Measurements from ENCODE around the gene VAC14. TPM values are rescaled to one million over a fixed set of nuclear protein-coding genes. Genes with fewer than 3 reads are reported as not detected.

VAC14 gene
- polyA plus RNA-seq, 3 donors: 20.7 to 49.4 (median 31.1) TPM

DNA sequence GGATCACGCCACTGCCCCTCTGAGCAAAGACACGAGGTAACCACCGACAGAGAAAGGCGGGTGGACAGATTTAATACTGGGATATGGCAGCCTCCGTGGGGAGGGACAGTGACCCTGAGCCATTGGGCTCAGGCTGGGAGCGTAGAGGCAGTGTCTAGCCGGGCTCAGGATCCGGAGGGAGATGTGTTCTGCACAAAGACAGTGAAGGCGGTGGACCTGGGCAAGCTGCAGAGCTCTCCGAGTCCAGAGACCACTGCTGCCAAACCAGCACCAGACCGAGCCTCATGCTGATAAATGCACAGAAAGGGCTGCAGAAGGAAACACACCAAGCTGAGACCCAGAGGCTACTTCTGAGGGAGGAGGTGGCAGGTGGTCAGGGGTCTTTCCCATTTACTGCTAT, 88.6 kb downstream of the VAC14 start:
- TF ChIP-seq, protein P1, sequence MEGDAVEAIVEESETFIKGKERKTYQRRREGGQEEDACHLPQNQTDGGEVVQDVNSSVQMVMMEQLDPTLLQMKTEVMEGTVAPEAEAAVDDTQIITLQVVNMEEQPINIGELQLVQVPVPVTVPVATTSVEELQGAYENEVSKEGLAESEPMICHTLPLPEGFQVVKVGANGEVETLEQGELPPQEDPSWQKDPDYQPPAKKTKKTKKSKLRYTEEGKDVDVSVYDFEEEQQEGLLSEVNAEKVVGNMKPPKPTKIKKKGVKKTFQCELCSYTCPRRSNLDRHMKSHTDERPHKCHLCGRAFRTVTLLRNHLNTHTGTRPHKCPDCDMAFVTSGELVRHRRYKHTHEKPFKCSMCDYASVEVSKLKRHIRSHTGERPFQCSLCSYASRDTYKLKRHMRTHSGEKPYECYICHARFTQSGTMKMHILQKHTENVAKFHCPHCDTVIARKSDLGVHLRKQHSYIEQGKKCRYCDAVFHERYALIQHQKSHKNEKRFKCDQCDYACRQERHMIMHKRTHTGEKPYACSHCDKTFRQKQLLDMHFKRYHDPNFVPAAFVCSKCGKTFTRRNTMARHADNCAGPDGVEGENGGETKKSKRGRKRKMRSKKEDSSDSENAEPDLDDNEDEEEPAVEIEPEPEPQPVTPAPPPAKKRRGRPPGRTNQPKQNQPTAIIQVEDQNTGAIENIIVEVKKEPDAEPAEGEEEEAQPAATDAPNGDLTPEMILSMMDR (IDR thresholded peaks at IDR 0.05): no peak
- no peak overlapping the region for H3K9ac ChIP-seq (ENCODE audit: insufficient read depth, low read length, poor library complexity, severe bottlenecking)
- Mint-ChIP-seq H3K27me3 (ENCODE audit: low read depth in 3 of 3) (peaks cover 0 to 2% (median 0%) of the 10 kb centered on the region in 3 donors), H3K27ac (no peak overlapping the region), H3K36me3 (peaks cover 54 to 67% of the 10 kb centered on the region in 2 donors), H3K9me3 (no peaks in the 10 kb centered on the region), H3K4me3 (no peak overlapping the region), H3K4me1 (no peaks in the 10 kb centered on the region)
- no peak overlapping the region for H3K4me2 ChIP-seq (replicated peaks; ENCODE audit: extremely low read depth, low read length, poor library complexity, severe bottlenecking)
- H4K20me1 ChIP-seq (ENCODE audit: insufficient read depth, low read length): peaks cover 6% of the 10 kb centered on the region
- no peak overlapping the region for H2AFZ ChIP-seq (ENCODE audit: insufficient read depth, low read depth, low read length, poor library complexity, severe bottlenecking)
- no peak for DNase-seq
- no peaks in the 10 kb centered on the region for H3K4me1 ChIP-seq (ENCODE audit: control insufficient read depth in 1 of 2, insufficient read depth in 2 of 2, low read length in 2 of 2)
- H3K27ac ChIP-seq (ENCODE audit: low read depth in 1 of 2, low read length in 2 of 2): no peak overlapping the region
- intact Hi-C loops (cut with micrococcal nuclease): no loop called here
- H3K27me3 ChIP-seq (ENCODE audit: control insufficient read depth in 2 of 2, insufficient read depth in 2 of 2, low read length in 2 of 2): no peaks in the 10 kb centered on the region
- no peak overlapping the region for H3K4me3 ChIP-seq (replicated peaks in 1 of 3; ENCODE audit: low read depth in 2 of 3, low read length in 3 of 3)
- no peaks in the 10 kb centered on the region for H3K9me3 ChIP-seq (replicated peaks in 1 of 2; ENCODE audit: control insufficient read depth in 1 of 2, insufficient read depth in 1 of 2, low read length in 2 of 2)
- peaks cover 39 to 77% of the 10 kb centered on the region in 2 donors for H3K36me3 ChIP-seq (replicated peaks in 1 of 2; ENCODE audit: control insufficient read depth in 1 of 2, insufficient read depth in 2 of 2, low read length in 2 of 2)
- no peaks in the 10 kb centered on the region for H3K79me2 ChIP-seq (ENCODE audit: insufficient read depth, low read length)
- 100% methylated on average over 10 of the region's 11 CpGs for WGBS (ENCODE audit: insufficient coverage)

DNA sequence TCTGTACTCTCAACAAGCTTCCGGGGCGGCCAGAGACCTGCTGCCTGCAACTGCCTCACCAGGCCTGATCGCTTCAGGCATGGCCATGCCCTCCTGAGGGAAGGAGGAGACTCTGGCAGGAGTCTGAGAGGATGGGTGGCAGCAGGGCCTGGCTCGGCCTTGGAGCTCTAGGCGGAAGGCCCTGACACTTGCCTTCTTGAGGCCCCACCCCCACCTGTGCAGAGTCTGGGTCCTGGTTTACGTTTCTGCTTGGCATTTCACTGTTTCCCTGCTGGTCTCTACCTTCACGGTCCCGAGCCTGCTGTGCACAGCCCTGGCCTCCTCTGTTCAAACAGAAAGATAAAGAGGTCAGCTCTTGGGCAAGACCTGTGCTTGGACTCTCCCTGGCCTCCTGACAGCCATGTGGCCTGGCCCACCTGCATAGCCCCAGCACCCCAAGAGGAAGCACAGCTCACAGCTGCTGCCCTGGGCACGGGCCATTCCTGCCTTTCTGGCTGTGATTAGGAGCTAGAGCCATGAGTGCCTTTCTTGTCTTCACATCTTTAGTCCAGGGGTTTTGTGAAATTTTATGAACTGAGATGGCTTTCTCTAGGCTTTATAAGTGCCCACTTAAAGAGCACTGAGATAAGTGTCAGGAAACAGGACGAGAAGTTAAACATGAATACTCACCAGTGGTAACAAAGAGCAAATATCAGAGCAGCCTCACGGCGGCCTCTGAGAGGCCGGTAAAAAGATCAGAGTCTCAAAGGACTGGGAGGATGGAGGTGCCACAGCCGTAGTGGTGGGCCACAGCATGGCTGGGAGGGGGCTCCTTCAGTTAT, 89.5 kb downstream of the VAC14 start:
- intact Hi-C loops (cut with micrococcal nuclease): no loop called here
- Mint-ChIP-seq H3K4me3 (no peak overlapping the region), H3K27ac (peak overlapping the region in 1 of 7 donors; percentile 22), H3K36me3 (peaks cover 49 to 60% of the 10 kb centered on the region in 2 donors), H3K4me1 (no peaks in the 10 kb centered on the region), H3K27me3 (ENCODE audit: low read depth in 3 of 3) (peaks cover 0 to 2% (median 0%) of the 10 kb centered on the region in 3 donors), H3K9me3 (no peaks in the 10 kb centered on the region)
- no peak overlapping the region for H3K27ac ChIP-seq (ENCODE audit: low read depth in 1 of 2, low read length in 2 of 2)
- peaks cover 31 to 70% of the 10 kb centered on the region in 2 donors for H3K36me3 ChIP-seq (replicated peaks in 1 of 2; ENCODE audit: control insufficient read depth in 1 of 2, insufficient read depth in 2 of 2, low read length in 2 of 2)
- TF ChIP-seq, protein P1 (IDR thresholded peaks at IDR 0.05): no peak
- H4K20me1 ChIP-seq (ENCODE audit: insufficient read depth, low read length): no peaks in the 10 kb centered on the region
- no peak overlapping the region for H3K9ac ChIP-seq (ENCODE audit: insufficient read depth, low read length, poor library complexity, severe bottlenecking)
- DNase-seq: no peak
- no peak overlapping the region for H3K4me3 ChIP-seq (replicated peaks in 1 of 3; ENCODE audit: low read depth in 2 of 3, low read length in 3 of 3)
- H2AFZ ChIP-seq (ENCODE audit: insufficient read depth, low read depth, low read length, poor library complexity, severe bottlenecking): no peak overlapping the region
- H3K79me2 ChIP-seq (ENCODE audit: insufficient read depth, low read length): no peaks in the 10 kb centered on the region
- no peaks in the 10 kb centered on the region for H3K4me1 ChIP-seq (ENCODE audit: control insufficient read depth in 1 of 2, insufficient read depth in 2 of 2, low read length in 2 of 2)
- H3K4me2 ChIP-seq (replicated peaks; ENCODE audit: extremely low read depth, low read length, poor library complexity, severe bottlenecking): no peak overlapping the region
- 98% methylated on average over 9 of the region's 14 CpGs for WGBS (ENCODE audit: insufficient coverage)
- no peaks in the 10 kb centered on the region for H3K27me3 ChIP-seq (ENCODE audit: control insufficient read depth in 2 of 2, insufficient read depth in 2 of 2, low read length in 2 of 2)
- H3K9me3 ChIP-seq (replicated peaks in 1 of 2; ENCODE audit: control insufficient read depth in 1 of 2, insufficient read depth in 1 of 2, low read length in 2 of 2): no peaks in the 10 kb centered on the region
